ENCODE measurements around the gene IRF5.
"Not testable (repeated sequence)": the region's sequence is repeated elsewhere in the genome, so short reads cannot be mapped to it uniquely, and the experiment has no call there.

Gene IRF5

DNA sequence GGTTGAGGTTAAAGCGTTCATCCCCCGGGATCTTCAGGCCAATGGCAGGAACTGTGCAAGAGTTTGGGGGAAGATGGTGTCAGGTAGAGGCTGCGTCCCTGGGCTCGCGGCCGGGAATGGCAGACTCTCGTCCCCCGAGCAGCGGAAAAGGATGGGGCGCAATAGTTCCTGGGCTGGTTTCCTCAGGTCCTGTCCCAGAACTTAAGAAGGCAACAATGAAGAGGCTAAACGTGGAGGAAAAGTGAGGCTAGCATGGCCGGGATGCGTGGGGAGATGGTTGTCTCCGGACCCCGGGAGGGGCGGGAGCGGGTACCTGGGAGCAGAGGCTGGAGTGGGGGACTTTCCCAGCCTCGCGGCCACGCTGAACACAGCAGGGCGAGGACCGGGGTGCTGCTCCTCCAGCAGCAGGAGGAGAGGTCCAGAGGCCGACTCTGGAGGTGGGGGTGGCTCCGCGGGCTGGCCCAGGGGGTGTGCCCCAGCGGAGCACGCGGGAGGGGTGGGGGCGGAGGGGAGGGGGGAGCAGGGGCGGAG is 882 bp downstream of the IRF5 start:
- DNase-seq (ENCODE audit: low read depth, low spot score), result no peak

DNA sequence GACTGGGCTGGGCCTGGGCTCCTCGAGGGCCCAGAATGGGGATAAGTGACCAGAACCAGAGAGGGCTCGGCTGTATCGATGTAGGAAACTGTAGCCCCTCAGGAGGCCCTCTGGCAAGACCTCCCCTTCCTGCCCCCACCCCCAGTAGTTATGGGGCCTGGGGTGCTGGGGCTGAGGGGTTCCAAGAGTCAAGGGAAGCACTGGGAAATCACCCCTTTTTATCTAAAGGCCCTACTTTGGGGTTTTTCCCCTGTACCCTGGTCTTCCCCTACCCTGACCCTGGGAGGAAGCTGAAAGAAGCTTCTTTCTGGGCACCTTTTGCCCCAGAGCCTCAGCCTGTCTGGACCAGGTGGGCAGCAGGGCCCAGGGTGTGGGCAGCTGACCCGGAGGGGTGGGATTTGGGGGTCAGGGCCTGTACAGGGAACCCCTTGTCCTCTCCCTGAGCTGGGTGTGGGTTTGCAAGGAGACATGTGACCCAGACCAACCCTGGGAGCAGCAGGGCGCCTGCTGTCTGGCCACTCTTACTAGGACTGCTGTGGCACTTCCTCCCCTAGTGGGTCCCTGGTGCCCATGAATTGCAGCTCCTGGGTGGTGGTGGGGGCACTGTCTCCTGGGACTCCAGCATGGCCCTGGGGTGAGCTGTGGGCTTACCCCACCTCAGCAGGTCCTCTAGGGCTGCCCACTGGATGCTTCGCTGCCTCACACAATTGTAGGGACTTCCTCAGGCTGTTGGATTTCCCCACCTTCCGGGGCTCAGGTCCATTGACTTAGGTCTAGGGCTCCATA is 1.5 kb downstream of the IRF5 start:
- no peak for DNase-seq (ENCODE audit: low read depth, low spot score)

DNA sequence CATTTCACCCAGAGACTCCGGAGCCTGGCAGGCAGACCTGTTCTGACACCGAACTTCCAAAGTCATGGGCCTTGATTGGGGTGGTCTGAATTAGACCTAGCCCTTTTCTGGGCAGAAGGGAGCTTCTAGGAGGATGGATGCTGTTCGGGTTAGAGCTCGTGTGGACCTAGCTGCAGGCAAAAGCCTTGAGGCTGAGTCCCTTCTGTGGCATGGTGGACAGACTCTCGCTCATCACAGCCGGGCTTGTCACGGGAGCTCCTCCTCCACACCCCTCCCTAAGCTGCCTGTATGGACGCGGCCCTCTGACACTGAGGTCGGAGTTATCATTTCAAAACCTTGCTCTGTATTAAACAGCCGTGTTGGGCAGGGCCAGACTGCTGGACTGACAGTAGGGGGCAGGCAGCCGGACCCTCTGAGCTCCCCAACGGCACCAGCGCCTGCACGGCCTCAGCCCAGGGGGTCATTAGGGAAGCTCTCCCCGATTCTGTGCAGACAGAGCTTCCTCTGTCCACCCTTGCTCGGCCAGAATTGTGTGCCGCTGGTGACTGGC is 2.2 kb downstream of the IRF5 start:
- DNase-seq (ENCODE audit: low read depth, low spot score), result no peak

DNA sequence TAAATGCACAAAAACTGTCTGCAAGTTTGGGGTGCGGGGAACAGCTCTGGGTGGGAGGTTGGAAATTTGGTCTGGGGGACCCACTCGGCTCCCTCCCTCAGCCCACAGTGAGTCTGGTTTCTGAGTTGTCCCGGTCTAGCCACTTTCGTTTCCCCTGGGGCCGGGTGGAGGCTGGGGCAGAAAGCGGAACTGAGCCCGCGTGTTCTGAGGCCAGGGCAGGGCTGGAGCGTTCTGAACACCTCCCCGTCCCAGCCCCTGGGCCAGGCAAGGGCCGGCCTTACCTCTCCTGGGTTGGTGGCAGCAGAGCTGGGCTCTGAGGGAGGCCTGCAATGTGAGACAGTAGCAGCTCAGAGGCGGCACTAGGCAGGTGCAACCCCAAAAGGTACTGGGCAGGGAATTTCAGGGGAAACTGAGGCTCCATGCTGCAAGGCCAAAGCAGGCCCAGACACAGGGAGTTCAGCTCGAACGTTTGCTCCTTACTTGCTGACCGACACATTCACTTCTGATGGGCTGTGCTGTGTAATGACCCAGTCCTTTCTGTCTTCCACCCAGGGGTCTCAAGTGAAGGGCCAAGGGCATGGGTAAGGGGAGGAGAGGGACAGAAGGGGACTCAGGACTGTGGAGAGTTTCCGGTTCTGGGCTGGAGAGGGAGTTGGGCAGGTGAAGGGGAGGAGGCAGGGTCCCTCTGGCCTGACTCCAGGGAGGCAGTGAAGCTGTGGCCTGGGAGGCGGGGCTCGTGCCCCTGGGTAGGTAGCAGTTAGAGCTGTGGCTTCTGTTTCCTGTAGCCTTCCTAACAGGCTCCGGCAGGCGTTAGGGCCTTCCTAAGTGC is 3.0 kb downstream of the IRF5 start:
- no peak for DNase-seq (ENCODE audit: low read depth, low spot score)

DNA sequence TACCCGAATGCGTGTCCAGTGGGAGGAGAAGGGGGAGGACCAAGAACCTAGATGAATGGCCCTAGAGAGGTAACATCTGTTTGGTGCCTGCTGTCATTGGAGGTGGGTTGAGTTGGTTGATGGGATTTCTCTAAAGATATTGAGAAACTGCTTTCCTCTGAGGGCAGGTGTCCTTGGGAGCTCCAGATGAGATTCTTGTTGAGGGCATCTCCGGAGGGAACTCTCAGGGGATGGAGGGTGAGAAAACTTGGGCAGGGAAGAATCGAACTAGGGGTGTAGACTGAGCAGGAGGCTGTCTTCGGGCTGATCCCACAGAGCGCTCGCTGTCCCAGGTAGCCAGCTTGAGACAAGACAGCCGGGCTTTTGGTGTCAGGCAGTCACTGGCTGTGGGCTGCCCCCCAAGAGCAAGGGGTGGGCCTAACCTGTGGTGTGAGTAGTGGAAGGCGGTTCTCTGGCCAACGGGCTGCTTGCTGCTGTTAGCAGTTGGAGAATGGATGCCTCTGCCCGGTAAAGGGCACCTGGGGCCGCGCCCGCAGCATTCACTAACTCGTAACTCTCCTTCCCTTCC is 3.7 kb downstream of the IRF5 start:
- no peak for DNase-seq (ENCODE audit: low read depth, low spot score)

DNA sequence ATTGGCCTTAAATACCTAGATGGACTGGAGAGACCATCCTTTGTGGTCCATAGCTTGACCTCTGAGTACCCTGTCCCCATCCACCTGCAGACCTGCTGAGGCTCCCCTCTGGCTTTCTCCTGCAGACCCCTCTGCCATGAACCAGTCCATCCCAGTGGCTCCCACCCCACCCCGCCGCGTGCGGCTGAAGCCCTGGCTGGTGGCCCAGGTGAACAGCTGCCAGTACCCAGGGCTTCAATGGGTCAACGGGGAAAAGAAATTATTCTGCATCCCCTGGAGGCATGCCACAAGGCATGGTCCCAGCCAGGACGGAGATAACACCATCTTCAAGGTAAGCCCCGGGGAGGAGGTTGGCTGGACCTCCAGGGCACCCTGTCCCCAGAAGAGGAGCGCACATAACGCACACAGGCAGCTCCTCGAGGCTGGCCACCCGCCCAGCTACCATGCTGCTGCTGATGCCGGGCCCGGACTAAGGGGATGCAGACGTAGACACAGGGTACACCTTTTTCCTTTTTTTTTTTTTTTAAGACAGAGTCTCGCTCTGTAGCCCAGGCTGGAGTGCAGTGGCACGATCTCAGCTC is 4.3 kb downstream of the IRF5 start:
- no peak for DNase-seq (ENCODE audit: low read depth, low spot score)

DNA sequence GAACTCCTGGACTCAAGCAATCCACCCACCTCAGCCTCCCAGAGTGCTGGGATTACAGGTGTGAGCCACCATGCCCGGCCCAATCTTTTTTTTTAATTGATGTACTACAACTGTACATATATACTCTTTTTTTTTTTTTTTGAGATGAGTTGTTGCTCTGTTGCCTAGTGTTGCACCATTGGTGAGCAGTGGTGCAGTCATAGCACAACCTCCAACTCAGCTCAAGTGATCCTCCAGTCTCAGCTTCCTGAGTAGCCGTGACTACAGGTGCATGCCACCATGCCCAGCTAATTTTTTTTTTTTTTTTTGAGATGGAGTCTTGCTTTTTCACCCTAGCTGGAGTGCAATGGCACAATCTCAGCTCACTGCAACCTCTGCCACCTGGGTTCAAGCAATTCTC is 5.5 kb downstream of the IRF5 start:
- DNase-seq (ENCODE audit: low read depth, low spot score), result not testable (repeated sequence)

DNA sequence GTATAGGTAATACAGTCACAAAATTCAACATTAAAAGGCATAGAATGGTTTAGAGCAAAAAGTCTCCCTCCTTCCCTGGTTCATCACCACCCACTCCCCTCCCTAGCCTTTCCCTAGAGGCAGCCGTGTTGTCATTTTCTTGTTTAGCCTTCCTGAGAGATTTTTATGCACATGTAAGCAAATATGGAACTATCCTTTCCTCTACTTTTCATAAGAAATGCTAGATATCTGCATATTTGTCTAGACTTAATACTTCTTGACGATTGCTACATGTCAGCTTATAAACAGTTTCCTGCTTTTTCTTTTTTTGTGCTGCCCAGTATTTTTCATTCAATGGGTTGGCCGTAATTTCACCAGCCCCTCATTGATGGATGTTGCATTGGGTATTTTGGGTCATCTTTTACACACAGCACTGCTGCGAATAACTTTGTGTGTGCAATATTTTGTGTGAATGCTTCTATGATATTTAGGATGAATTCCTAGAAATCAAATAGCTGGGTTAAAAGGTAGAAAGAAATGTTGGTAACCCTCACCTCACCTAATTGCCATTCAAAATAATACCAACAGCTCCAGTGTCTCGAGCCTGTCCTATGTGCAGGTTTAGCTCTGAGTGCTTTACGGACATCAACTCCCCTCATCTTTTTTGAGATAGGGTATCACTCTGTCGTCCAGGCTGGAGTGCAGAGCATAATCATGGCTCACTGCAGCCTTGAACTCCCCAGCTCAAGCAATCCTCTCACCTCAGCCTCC is 6.9 kb downstream of the IRF5 start:
- no peak for DNase-seq (ENCODE audit: low read depth, low spot score)

DNA sequence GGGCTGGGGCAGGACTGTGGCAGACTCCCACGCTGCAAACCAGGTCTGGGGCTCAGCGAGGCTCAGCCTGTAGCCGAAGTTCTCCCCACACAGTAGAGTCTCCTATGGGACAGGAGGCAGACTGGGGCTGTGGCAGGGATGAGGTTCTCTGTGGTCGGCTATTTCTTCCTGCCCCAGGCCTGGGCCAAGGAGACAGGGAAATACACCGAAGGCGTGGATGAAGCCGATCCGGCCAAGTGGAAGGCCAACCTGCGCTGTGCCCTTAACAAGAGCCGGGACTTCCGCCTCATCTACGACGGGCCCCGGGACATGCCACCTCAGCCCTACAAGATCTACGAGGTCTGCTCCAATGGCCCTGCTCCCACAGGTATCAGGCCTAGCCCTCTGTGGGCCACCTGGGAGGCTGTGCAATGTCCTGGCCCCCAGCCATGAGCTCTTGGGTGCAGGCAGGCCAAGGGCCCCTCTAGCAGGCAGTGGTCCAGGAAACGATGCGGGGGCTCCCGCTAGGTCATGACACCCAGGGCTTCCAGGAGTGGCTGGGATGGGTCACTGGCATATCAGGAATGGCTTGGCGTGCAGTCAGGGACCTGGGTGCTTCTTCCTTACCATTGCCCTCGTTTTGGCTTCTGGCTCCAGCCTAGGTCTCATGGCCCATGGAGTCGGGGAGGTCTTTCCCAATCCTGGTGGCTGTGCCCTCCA is 8.1 kb downstream of the IRF5 start:
- DNase-seq (ENCODE audit: low read depth, low spot score), result no peak

DNA sequence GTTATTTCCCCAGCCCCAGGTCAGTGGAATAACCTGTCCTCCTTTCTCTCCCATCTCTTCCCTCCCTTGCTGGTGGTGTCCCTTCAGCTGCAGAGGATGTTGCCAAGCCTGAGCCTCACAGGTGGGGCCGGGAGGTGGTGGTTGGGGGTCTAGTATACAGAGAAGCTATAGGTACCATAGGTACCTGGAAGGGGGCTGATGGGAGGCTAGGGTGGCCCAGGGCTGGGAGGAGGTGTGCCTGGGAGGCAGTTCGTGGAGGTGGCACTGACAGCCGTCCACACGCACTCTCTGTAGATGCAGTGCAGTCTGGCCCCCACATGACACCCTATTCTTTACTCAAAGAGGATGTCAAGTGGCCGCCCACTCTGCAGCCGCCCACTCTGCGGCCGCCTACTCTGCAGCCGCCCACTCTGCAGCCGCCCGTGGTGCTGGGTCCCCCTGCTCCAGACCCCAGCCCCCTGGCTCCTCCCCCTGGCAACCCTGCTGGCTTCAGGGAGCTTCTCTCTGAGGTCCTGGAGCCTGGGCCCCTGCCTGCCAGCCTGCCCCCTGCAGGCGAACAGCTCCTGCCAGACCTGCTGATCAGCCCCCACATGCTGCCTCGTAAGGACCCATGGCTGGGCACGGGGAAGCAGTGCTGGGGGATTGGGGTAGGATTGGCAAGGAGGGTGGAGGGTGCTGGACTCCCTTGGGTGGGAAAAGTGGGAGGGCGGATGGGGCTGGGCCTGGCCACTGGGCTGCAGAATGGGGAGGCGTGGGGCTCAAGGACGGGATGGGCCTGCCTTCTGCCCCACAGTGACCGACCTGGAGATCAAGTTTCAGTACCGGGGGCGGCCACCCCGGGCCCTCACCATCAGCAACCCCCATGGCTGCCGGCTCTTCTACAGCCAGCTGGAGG is 9.5 kb downstream of the IRF5 start:
- DNase-seq (ENCODE audit: low read depth, low spot score), result no peak

DNA sequence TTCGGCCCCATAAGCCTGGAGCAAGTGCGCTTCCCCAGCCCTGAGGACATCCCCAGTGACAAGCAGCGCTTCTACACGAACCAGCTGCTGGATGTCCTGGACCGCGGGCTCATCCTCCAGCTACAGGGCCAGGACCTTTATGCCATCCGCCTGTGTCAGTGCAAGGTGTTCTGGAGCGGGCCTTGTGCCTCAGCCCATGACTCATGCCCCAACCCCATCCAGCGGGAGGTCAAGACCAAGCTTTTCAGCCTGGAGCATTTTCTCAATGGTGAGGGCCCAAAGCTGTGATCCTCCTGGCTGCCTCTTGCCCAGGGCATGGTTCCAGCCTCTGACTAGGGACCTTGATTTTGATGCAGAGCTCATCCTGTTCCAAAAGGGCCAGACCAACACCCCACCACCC is 10.1 kb downstream of the IRF5 start:
- no peak for DNase-seq (ENCODE audit: low read depth, low spot score)

DNA sequence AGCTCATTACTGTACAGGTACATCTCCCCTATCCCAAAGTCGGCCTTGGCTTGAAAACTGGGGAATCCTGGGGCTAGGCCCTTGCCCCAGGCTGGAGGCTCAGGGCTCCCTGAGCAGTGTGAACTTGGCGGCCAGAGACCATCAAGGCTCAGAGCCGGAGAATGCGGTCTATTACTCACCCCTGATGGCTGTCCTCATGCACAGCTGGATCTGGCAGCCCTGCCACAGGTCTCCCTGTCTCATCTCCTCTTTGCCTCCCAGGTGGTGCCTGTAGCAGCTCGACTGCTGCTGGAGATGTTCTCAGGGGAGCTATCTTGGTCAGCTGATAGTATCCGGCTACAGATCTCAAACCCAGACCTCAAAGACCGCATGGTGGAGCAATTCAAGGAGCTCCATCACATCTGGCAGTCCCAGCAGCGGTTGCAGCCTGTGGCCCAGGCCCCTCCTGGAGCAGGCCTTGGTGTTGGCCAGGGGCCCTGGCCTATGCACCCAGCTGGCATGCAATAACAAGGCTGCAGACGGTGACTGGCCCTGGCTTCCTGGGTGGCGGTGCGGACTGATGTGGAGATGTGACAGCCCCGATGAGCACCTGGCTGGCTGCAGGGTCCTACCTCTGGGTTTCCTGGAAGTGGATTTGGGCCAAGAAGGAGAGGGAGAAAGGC is 10.7 kb downstream of the IRF5 start:
- DNase-seq (ENCODE audit: low read depth, low spot score), result no peak

DNA sequence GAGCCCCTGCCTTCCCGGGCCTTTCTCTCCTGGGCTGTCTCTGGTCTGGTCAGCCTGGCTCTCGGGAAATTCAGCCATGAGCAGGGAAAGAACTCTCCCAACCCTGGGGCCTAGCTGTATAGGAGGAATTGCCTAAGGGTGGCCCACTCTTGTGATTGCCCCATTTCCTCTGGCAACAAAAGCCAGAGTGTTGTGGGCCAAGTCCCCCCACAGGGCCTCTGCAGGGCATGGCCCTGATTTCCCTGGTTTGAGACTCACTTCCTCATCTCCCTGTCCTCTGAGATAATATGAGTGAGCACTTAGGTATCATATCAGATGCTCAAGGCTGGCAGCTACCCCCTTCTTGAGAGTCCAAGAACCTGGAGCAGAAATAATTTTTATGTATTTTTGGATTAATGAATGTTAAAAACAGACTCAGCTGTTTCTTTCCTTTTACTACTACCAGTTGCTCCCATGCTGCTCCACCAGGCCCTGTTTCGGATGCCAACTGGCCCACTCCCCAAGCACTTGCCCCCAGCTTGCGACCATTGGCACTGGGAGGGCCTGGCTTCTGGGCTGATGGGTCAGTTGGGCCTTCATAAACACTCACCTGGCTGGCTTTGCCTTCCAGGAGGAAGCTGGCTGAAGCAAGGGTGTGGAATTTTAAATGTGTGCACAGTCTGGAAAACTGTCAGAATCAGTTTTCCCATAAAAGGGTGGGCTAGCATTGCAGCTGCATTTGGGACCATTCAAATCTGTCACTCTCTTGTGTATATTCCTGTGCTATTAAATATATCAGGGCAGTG is 11.4 kb downstream of the IRF5 start:
- DNase-seq (ENCODE audit: low read depth, low spot score), result no peak

DNA sequence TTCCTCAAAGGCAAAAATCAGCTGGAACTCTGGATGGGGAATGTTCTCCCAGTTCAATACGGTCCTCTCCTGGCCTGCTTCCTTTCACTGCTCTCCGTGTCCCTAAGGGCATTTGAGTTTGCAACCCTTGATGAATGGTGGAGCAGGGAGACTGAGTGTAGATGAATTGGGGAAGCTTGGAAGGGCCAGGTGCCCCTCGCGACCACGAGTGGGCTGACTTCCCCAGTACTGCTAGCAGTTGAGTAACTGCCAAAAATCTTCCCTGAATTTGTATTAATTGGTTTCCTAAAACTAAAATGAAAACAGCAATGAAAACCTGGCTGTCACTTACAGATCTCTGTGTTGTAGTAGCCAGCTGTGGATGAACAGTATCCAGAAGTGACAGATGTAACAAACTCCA is 13.6 kb downstream of the IRF5 start:
- no peak for DNase-seq (ENCODE audit: low read depth, low spot score)

DNA sequence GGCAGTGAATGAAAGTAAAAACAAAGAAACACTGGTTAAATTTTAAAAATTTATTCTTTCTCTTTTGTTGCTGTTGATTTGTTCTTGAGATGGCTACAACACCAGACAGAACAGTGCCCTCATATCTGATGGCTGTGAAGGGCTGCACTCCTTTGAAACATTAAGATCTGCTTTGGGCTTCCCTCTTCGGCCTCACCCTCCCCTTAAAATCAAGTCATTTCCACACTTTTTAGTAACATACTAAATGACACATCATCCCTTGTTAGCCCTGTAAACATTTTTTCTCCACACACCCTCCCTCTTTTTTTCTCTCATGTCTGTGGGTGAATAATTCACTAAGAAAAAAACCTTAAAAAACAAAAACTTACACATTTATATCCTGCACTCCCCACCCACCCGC is 16.4 kb downstream of the IRF5 start:
- DNase-seq (ENCODE audit: low read depth, low spot score), result no peak

DNA sequence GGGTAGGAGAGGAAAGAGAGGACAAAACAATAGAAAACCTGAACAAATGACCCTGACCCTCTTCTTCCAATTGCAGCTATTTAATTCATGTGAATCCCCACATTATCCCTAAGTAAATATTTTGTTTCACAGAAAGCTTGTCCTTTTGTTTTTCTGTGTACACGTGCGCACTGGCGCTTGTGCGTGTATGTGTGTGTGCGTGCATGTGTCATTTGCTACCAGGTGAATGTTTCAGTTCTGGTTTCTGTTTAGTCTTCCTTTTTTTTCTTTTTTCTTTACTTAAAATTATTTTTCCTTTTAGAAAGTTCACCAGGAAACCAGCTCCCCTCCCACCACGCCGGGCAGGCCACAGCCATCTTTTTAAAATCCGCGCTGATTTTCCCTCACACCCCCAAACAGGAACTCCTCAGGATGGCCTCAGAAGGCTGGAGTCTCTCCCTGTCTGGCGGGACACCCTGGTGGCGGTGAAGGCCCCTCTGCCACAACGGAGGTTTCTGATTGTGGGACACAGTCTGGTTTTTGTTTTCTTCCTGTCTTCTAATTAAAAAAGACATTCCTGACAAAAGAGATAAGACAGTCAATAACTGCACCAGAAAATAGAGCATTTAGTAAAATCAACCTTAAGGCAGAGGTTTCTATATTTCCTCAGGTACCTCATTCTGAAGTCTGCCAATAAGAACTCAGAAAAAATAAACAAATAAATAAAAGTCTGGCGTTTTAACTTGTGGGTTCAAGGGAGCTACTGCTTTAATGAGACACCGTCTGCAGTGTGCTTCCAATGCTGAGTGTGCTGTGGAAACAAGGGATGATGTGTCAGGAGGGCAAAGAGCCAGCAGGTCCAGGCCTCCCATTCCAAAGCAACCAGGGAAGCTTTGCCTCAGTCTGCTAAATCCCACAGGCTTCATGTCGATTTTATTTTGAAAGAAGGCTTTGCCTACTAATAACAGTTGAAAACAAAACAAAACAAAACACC is 17.4 kb downstream of the IRF5 start:
- no peak for DNase-seq (ENCODE audit: low read depth, low spot score)

DNA sequence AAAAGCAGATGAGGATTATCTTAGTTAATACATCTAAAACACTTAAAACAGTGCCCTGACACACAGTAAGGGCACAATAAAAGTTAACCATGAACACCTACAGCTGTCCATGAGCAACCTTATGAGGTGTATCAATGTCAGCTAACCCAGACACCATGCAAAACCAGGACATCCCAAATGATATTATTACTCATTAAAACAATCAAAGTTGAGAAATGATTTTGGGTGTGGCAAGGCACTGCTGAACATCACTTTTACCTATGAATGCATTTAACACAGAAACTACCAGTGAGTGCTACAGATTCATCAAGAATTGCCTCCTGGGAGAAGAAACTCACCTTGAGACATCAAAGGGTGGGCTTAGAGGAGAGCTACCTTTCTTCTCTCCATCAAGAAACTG is 18.3 kb downstream of the IRF5 start:
- DNase-seq (ENCODE audit: low read depth, low spot score), result no peak

Data from activated naive CD8-positive, alpha-beta T cell treated with anti-CD3 and anti-CD28 coated beads, Interleukin-2, amount 50 U/mL, for 16 hours (primary cell).